A673 (cell line): ENCODE data around the gene NAA30. TPM values are rescaled to one million over a fixed set of nuclear protein-coding genes. Genes with fewer than 3 reads are reported as not detected.

Source experiments
- BruUV-seq: library from RNA; stranded (reverse); fragments of 400-500 nt; replicated peaks from 2 replicates; lab custom pipeline; 2021; lab: Mats Ljungman, UMichigan
- CTCF ChIA-PET: fragments of 300-600 bp; sonication (Branson Sonifier 250); formaldehyde crosslinking; loops from one replicate; lab custom pipeline; 2022; ENCODE audit warnings: antibody characterized with exemption; lab: Charles Lee
- POLR2A ChIA-PET: fragments of 300-600 bp; sonication (Branson Sonifier 250); formaldehyde crosslinking; loops from one replicate; lab custom pipeline; 2022; ENCODE audit warnings: antibody characterized with exemption; ENCODE audit not compliant: low non-redundant PET; lab: Charles Lee
- DNase-seq: peaks from one replicate; pipeline ENCODE4 v3.0.0-alpha.2; 2015; ENCODE audit warnings: low spot score
- H3K27ac ChIP-seq: fragments of 200-600 bp; sonication (generic); 2 replicates; pipeline ENCODE4 v1.5.1; 2016; ENCODE audit warnings: mixed run types, low read depth, mild to moderate bottlenecking, mixed read lengths, antibody characterized with exemption, low read length; ENCODE audit not compliant: poor library complexity, severe bottlenecking
- H3K27me3 ChIP-seq: fragments of 200-600 bp; sonication (generic); replicated peaks from 2 replicates; pipeline ENCODE4 v1.6.1; 2017; ENCODE audit warnings: mixed run types, low read depth, mild to moderate bottlenecking, mixed read lengths, antibody characterized with exemption, low read length; ENCODE audit not compliant: insufficient read depth, poor library complexity
- H3K36me3 ChIP-seq: fragments of 200-600 bp; sonication (generic); 2 replicates; pipeline ENCODE4 v1.6.1; 2016; ENCODE audit warnings: mixed run types, mild to moderate bottlenecking, mixed read lengths, antibody characterized with exemption, low read length; ENCODE audit not compliant: insufficient read depth, poor library complexity, severe bottlenecking
- H3K4me1 ChIP-seq: fragments of 200-600 bp; sonication (generic); 2 replicates; pipeline ENCODE4 v1.6.1; 2017; ENCODE audit warnings: mixed run types, mild to moderate bottlenecking, mixed read lengths, antibody characterized with exemption, low read length; ENCODE audit not compliant: insufficient read depth, poor library complexity, severe bottlenecking
- H3K4me3 ChIP-seq: fragments of 200-600 bp; sonication (generic); 2 replicates; pipeline ENCODE4 v1.5.1; 2016; ENCODE audit warnings: low read depth, mixed run types, mild to moderate bottlenecking, mixed read lengths, low read length; ENCODE audit not compliant: poor library complexity, severe bottlenecking
- H3K9me3 ChIP-seq: fragments of 200-600 bp; sonication (generic); 2 replicates; pipeline ENCODE4 v1.6.1; 2016; ENCODE audit warnings: mixed run types, low read depth, mild to moderate bottlenecking, mixed read lengths, antibody characterized with exemption, low read length; ENCODE audit not compliant: poor library complexity, severe bottlenecking
- CTCF ChIP-seq: fragments of 300-800, 200-600 bp; sonication (generic); conservative IDR thresholded peaks from 2 replicates; pipeline ENCODE4 v1.5.1; 2017; ENCODE audit warnings: low read depth, mild to moderate bottlenecking, antibody characterized with exemption, low read length, moderate library complexity, mixed read lengths
- EZH2 ChIP-seq: fragments of 200-600 bp; sonication (generic); IDR thresholded peaks from 2 replicates; pipeline ENCODE4 v1.6.1; 2017; ENCODE audit warnings: borderline replicate concordance, low read depth, mild to moderate bottlenecking, mixed read lengths, antibody characterized with exemption, low read length; ENCODE audit not compliant: poor library complexity, severe bottlenecking
- intact Hi-C: fragments of 100-400 bp; cut with micrococcal nuclease; formaldehyde crosslinking; loops from one replicate; pipeline ENCODE4 v1.10.0; 2022; ENCODE audit not compliant: unreplicated experiment
- total RNA-seq: library from RNA; stranded (reverse); gene quantifications from 2 replicates; pipeline ENCODE4 v1.2.3, GENCODE V29; 2021

Gene NAA30
- total RNA-seq, 1 experiment from 2014 or later, result 34.3 TPM

- no TSS peak for BruUV-seq
- peaks cover 45% of the 10 kb centered on the region for H3K36me3 ChIP-seq
- ChIA-PET POLR2A (no interaction called here), CTCF (no interaction called here)
- no peaks in the 10 kb centered on the region for H3K9me3 ChIP-seq
- no peak for DNase-seq
- intact Hi-C loops, result no loop called here
- H3K4me3 ChIP-seq, result no peak overlapping the region
- H3K27me3 ChIP-seq, result no peaks in the 10 kb centered on the region
- no peak for TF ChIP-seq EZH2
- TF ChIP-seq CTCF, result no peak
- no peaks in the 10 kb centered on the region for H3K4me1 ChIP-seq
- no peak overlapping the region for H3K27ac ChIP-seq
Observed at GRCh38 chr14:57401501-57401900, 11.1 kb downstream of the NAA30 start.

- H3K27ac ChIP-seq, result no peak overlapping the region
- H3K4me3 ChIP-seq, result no peak overlapping the region
- no peak for TF ChIP-seq EZH2
- TF ChIP-seq CTCF, result no peak
- no peak for DNase-seq
- POLR2A ChIA-PET, result no interaction called here
- no peaks in the 10 kb centered on the region for H3K27me3 ChIP-seq
- BruUV-seq, result no TSS peak
- intact Hi-C loops, result no loop called here
- CTCF ChIA-PET, result no interaction called here
- H3K9me3 ChIP-seq, result no peaks in the 10 kb centered on the region
- H3K4me1 ChIP-seq, result no peaks in the 10 kb centered on the region
- peaks cover 38% of the 10 kb centered on the region for H3K36me3 ChIP-seq
Observed at GRCh38 chr14:57402173-57402852, 11.9 kb downstream of the NAA30 start.

- H3K4me1 ChIP-seq, result no peaks in the 10 kb centered on the region
- H3K27me3 ChIP-seq, result no peaks in the 10 kb centered on the region
- TF ChIP-seq CTCF, result no peak
- TF ChIP-seq EZH2, result no peak
- DNase-seq, result no peak
- BruUV-seq, result no TSS peak
- CTCF ChIA-PET, result no interaction called here
- peaks cover 35% of the 10 kb centered on the region for H3K36me3 ChIP-seq
- POLR2A ChIA-PET, result no interaction called here
- intact Hi-C loops, result no loop called here
- no peak overlapping the region for H3K4me3 ChIP-seq
- H3K27ac ChIP-seq, result no peak overlapping the region
- H3K9me3 ChIP-seq, result no peaks in the 10 kb centered on the region
Observed at GRCh38 chr14:57403521-57403864, 13.1 kb downstream of the NAA30 start.
